Activated T-helper 1 cell treated with Interleukin-2 at 50 U/mL for 16 hours (primary cell): ENCODE measurements around the gene SNRNP27.

Experiments
- DNase-seq: peaks from one replicate; pipeline ENCODE4 v3.0.0-alpha.2; 2020; ENCODE audit warnings: low read depth

The SNRNP27 gene

GRCh38 chr2:69916106-69916505 lies 22.4 kb downstream of the SNRNP27 start:
- no peak for DNase-seq

GRCh38 chr2:69917852-69918251 lies 24.1 kb downstream of the SNRNP27 start:
- DNase-seq: no peak

GRCh38 chr2:69918401-69918800 lies 24.6 kb downstream of the SNRNP27 start:
- DNase-seq: no peak

GRCh38 chr2:69923116-69923515 lies 29.4 kb downstream of the SNRNP27 start:
- no peak for DNase-seq

GRCh38 chr2:69926849-69927515 lies 33.2 kb downstream of the SNRNP27 start:
- no peak for DNase-seq

- no peak for DNase-seq
Measured at GRCh38 chr2:69931832-69932595, 38.3 kb downstream of the SNRNP27 start.

GRCh38 chr2:69932596-69932922 lies 38.8 kb downstream of the SNRNP27 start:
- no peak for DNase-seq

GRCh38 chr2:69933254-69933828 lies 39.6 kb downstream of the SNRNP27 start:
- DNase-seq: no peak

- DNase-seq: no peak
Measured at GRCh38 chr2:69933839-69934613, 40.3 kb downstream of the SNRNP27 start.

GRCh38 chr2:69934614-69934908 lies 40.8 kb downstream of the SNRNP27 start:
- DNase-seq: no peak

- DNase-seq: no peak
Measured at GRCh38 chr2:69935011-69935410, 41.3 kb downstream of the SNRNP27 start.

- no peak for DNase-seq
Measured at GRCh38 chr2:69936906-69937305, 43.1 kb downstream of the SNRNP27 start.

- DNase-seq: no peak
Measured at GRCh38 chr2:69937968-69938367, 44.2 kb downstream of the SNRNP27 start.

GRCh38 chr2:69939722-69940121 lies 46.0 kb downstream of the SNRNP27 start:
- no peak for DNase-seq

- no peak for DNase-seq
Measured at GRCh38 chr2:69940691-69941090, 46.9 kb downstream of the SNRNP27 start.

- no peak for DNase-seq
Measured at GRCh38 chr2:69943000-69943842, 49.5 kb downstream of the SNRNP27 start.

GRCh38 chr2:69943843-69944525 lies 50.2 kb downstream of the SNRNP27 start:
- no peak for DNase-seq

GRCh38 chr2:69944756-69945155 lies 51.0 kb downstream of the SNRNP27 start:
- no peak for DNase-seq

GRCh38 chr2:69945441-69945840 lies 51.7 kb downstream of the SNRNP27 start:
- no peak for DNase-seq

- DNase-seq: no peak
Measured at GRCh38 chr2:69945941-69946340, 52.2 kb downstream of the SNRNP27 start.
